PC-3 (cell line): Measurements from ENCODE around the gene SV2C.

ENCODE experiments used
- CTCF ChIP-seq: fragments of 300-600 bp; sonication (generic); conservative IDR thresholded peaks from 2 replicates; pipeline ENCODE4 v1.5.1; 2017; ENCODE audit warnings: antibody characterized with exemption, low read depth, mild to moderate bottlenecking, low read length
- EZH2 ChIP-seq: fragments of 300-600 bp; sonication (generic); IDR thresholded peaks from one replicate; pipeline ENCODE4 v1.6.1; 2017; ENCODE audit warnings: antibody characterized with exemption, mild to moderate bottlenecking, low read length; ENCODE audit not compliant: unreplicated experiment

- no peak for TF ChIP-seq CTCF
- no peak for TF ChIP-seq EZH2
Observed at GRCh38 chr5:76234665-76235064, 151.5 kb downstream of the SV2C start.
